ENCODE data around the gene MMRN1.

MMRN1 gene

DNA sequence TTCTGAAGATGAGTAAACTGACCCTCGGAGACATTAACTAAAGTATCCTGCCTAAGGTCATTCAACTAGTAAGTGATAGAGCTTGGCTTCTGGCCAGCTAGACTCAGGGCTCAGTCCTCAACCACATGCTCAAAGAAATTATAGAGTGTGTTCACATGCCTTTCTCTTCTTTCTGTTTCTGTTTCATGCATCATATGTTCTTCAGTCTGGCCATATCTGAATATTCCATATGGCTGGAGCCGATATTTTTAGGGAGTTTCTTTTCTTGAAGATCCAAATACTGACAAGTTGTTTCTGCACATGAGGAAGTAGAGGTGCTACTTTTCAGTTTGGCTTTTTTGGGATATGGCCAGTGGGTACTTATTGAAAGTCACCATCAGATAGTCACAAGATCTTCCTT, 44.9 kb downstream of the MMRN1 start:
- Histone ChIP-seq H2AK5ac (ENCODE audit: low read length) (no peak overlapping the region), H3K79me2 (ENCODE audit: control insufficient read depth, insufficient read depth, low read length, poor library complexity) (no peaks in the 10 kb centered on the region), H2AFZ (ENCODE audit: insufficient read depth, low read length, poor library complexity) (no peak overlapping the region), H3K79me1 (ENCODE audit: low read length) (no peaks in the 10 kb centered on the region), H2BK12ac (ENCODE audit: low read length) (no peak overlapping the region), H4K8ac (ENCODE audit: low read depth, low read length) (no peak overlapping the region), H2BK120ac (ENCODE audit: insufficient read depth, low read length, poor library complexity) (no peak overlapping the region), H3K4me1 (ENCODE audit: control insufficient read depth in 1 of 2, insufficient read depth in 2 of 2, low read length in 2 of 2) (no peaks in the 10 kb centered on the region), H4K91ac (ENCODE audit: low read depth, low read length) (no peak overlapping the region), H3K4me2 (ENCODE audit: low read length) (no peak overlapping the region), H3K4ac (ENCODE audit: low read depth, low read length) (no peak overlapping the region), H3K23ac (ENCODE audit: low read length) (no peak overlapping the region), H3K27me3 (ENCODE audit: insufficient read depth, low read length) (no peaks in the 10 kb centered on the region), H3K36me3 (ENCODE audit: control insufficient read depth in 1 of 2, insufficient read depth in 2 of 2, low read length in 2 of 2) (no peaks in the 10 kb centered on the region), H4K12ac (ENCODE audit: low read depth, low read length) (no peak overlapping the region), H3K9ac (ENCODE audit: low read length) (no peak overlapping the region), H2BK5ac (ENCODE audit: low read depth, low read length, poor library complexity) (no peak overlapping the region), H3K14ac (ENCODE audit: low read length) (no peak overlapping the region), H3K4me3 (ENCODE audit: low read depth, low read length) (no peak overlapping the region), H3K9me3 (ENCODE audit: insufficient read depth, low read depth, low read length) (no peaks in the 10 kb centered on the region), H3K18ac (ENCODE audit: low read length) (no peak overlapping the region), H3K27ac (ENCODE audit: low read depth, low read length) (no peak overlapping the region)
- no CpG with 5 or more reads among the region's 2 CpGs for WGBS (ENCODE audit: extremely low coverage, insufficient coverage, insufficient read length)
- no peak for DNase-seq

DNA sequence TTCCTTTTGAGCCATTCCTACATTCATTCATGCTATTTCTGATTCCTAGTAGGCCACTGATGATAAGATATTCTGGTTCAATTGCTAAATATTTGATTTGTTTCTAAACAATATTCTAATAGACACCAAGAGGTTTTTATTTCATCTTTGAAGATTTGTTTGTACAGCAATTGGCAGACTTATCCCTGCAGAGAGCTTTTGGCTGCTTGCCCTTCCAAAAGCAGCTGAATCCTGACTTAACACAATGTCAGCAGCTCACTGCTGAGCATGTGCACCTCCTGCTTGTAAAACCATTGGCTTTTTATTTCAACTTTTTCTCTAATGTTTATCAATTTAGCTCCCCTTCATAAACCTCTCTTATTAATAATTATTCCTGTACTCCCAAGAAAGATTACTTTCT, 45.3 kb downstream of the MMRN1 start:
- Histone ChIP-seq H3K18ac (ENCODE audit: low read length) (no peak overlapping the region), H3K4me2 (ENCODE audit: low read length) (no peak overlapping the region), H3K79me2 (ENCODE audit: control insufficient read depth, insufficient read depth, low read length, poor library complexity) (no peaks in the 10 kb centered on the region), H2AK5ac (ENCODE audit: low read length) (no peak overlapping the region), H2BK120ac (ENCODE audit: insufficient read depth, low read length, poor library complexity) (no peak overlapping the region), H3K4me3 (ENCODE audit: low read depth, low read length) (no peak overlapping the region), H3K4ac (ENCODE audit: low read depth, low read length) (no peak overlapping the region), H2BK5ac (ENCODE audit: low read depth, low read length, poor library complexity) (no peak overlapping the region), H3K27ac (ENCODE audit: low read depth, low read length) (no peak overlapping the region), H4K12ac (ENCODE audit: low read depth, low read length) (no peak overlapping the region), H2AFZ (ENCODE audit: insufficient read depth, low read length, poor library complexity) (no peak overlapping the region), H4K8ac (ENCODE audit: low read depth, low read length) (no peak overlapping the region), H3K36me3 (ENCODE audit: control insufficient read depth in 1 of 2, insufficient read depth in 2 of 2, low read length in 2 of 2) (no peaks in the 10 kb centered on the region), H3K27me3 (ENCODE audit: insufficient read depth, low read length) (no peaks in the 10 kb centered on the region), H3K4me1 (ENCODE audit: control insufficient read depth in 1 of 2, insufficient read depth in 2 of 2, low read length in 2 of 2) (no peaks in the 10 kb centered on the region), H4K91ac (ENCODE audit: low read depth, low read length) (no peak overlapping the region), H3K14ac (ENCODE audit: low read length) (no peak overlapping the region), H3K79me1 (ENCODE audit: low read length) (no peaks in the 10 kb centered on the region), H3K23ac (ENCODE audit: low read length) (no peak overlapping the region), H3K9ac (ENCODE audit: low read length) (no peak overlapping the region), H2BK12ac (ENCODE audit: low read length) (no peak overlapping the region), H3K9me3 (ENCODE audit: insufficient read depth, low read depth, low read length) (no peaks in the 10 kb centered on the region)
- DNase-seq = no peak

DNA sequence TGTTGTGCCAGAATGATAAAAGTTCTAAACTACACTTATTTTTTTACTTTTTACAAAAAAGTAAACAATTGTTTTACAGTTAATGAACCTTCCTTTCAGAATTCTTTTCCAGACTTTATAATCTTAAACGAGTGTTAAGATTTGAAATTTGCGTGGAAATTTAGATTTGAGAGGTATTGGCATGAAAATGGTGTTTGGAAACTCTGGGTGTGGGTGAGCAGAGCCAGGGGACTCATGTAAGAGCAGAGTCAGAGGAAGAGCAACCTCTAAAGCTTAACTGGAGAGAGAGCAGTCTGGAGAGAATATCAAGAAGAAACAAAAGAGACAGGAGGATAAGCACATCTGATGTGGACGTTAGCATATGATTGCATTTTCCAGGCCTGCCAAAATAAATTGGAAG, 48.2 kb downstream of the MMRN1 start:
- Histone ChIP-seq H2BK120ac (ENCODE audit: insufficient read depth, low read length, poor library complexity) (no peak overlapping the region), H3K4ac (ENCODE audit: low read depth, low read length) (no peak overlapping the region)
- WGBS (ENCODE audit: extremely low coverage, insufficient coverage, insufficient read length) = 100% methylated on average over 2 of the region's 3 CpGs

GRCh38 chr4:89949782-89950387, 55.2 kb downstream of the MMRN1 start:
- H3K27ac ChIP-seq (ENCODE audit: low read depth, low read length) = no peak overlapping the region
- DNase-seq = peak in 1 of 2 donors; percentile 35
- no peak overlapping the region for H2BK120ac ChIP-seq (ENCODE audit: insufficient read depth, low read length, poor library complexity)
- H2BK12ac ChIP-seq (ENCODE audit: low read length) = no peak overlapping the region
- H3K36me3 ChIP-seq (ENCODE audit: control insufficient read depth in 1 of 2, insufficient read depth in 2 of 2, low read length in 2 of 2) = no peaks in the 10 kb centered on the region
- H3K23ac ChIP-seq (ENCODE audit: low read length) = no peak overlapping the region
- H2BK5ac ChIP-seq (ENCODE audit: low read depth, low read length, poor library complexity) = no peak overlapping the region
- no peak overlapping the region for H4K8ac ChIP-seq (ENCODE audit: low read depth, low read length)
- H3K4ac ChIP-seq (ENCODE audit: low read depth, low read length) = no peak overlapping the region
- H3K27me3 ChIP-seq (ENCODE audit: insufficient read depth, low read length) = no peaks in the 10 kb centered on the region
- H2AK5ac ChIP-seq (ENCODE audit: low read length) = no peak overlapping the region
- no CpG with 5 or more reads among the region's 2 CpGs for WGBS (ENCODE audit: extremely low coverage, insufficient coverage, insufficient read length)
- no peak overlapping the region for H4K91ac ChIP-seq (ENCODE audit: low read depth, low read length)
- no peak overlapping the region for H3K14ac ChIP-seq (ENCODE audit: low read length)
- no peak overlapping the region for H3K9ac ChIP-seq (ENCODE audit: low read length)
- H3K18ac ChIP-seq (ENCODE audit: low read length) = no peak overlapping the region
- H4K12ac ChIP-seq (ENCODE audit: low read depth, low read length) = no peak overlapping the region
- H3K79me2 ChIP-seq (ENCODE audit: control insufficient read depth, insufficient read depth, low read length, poor library complexity) = no peaks in the 10 kb centered on the region
- no peak overlapping the region for H3K4me2 ChIP-seq (ENCODE audit: low read length)
- H3K4me1 ChIP-seq (ENCODE audit: control insufficient read depth in 1 of 2, insufficient read depth in 2 of 2, low read length in 2 of 2) = no peaks in the 10 kb centered on the region
- H3K9me3 ChIP-seq (ENCODE audit: insufficient read depth, low read depth, low read length) = no peaks in the 10 kb centered on the region
- H3K4me3 ChIP-seq (ENCODE audit: low read depth, low read length) = no peak overlapping the region
- H2AFZ ChIP-seq (ENCODE audit: insufficient read depth, low read length, poor library complexity) = no peak overlapping the region
- H3K79me1 ChIP-seq (ENCODE audit: low read length) = no peaks in the 10 kb centered on the region

More for the DNA sequence above, 48.2 kb downstream of the MMRN1 start:
- no peaks in the 10 kb centered on the region for H3K4me1 ChIP-seq (ENCODE audit: control insufficient read depth in 1 of 2, insufficient read depth in 2 of 2, low read length in 2 of 2)
- DNase-seq = no peak
- no peak overlapping the region for H4K12ac ChIP-seq (ENCODE audit: low read depth, low read length)
- no peak overlapping the region for H2AFZ ChIP-seq (ENCODE audit: insufficient read depth, low read length, poor library complexity)
- no peaks in the 10 kb centered on the region for H3K36me3 ChIP-seq (ENCODE audit: control insufficient read depth in 1 of 2, insufficient read depth in 2 of 2, low read length in 2 of 2)
- no peaks in the 10 kb centered on the region for H3K27me3 ChIP-seq (ENCODE audit: insufficient read depth, low read length)
- H2AK5ac ChIP-seq (ENCODE audit: low read length) = no peak overlapping the region
- H2BK5ac ChIP-seq (ENCODE audit: low read depth, low read length, poor library complexity) = no peak overlapping the region
- no peak overlapping the region for H3K27ac ChIP-seq (ENCODE audit: low read depth, low read length)
- H3K9ac ChIP-seq (ENCODE audit: low read length) = no peak overlapping the region
- H3K4me3 ChIP-seq (ENCODE audit: low read depth, low read length) = no peak overlapping the region
- H2BK12ac ChIP-seq (ENCODE audit: low read length) = no peak overlapping the region
- no peaks in the 10 kb centered on the region for H3K79me2 ChIP-seq (ENCODE audit: control insufficient read depth, insufficient read depth, low read length, poor library complexity)
- H4K91ac ChIP-seq (ENCODE audit: low read depth, low read length) = no peak overlapping the region
- no peak overlapping the region for H3K14ac ChIP-seq (ENCODE audit: low read length)
- no peaks in the 10 kb centered on the region for H3K9me3 ChIP-seq (ENCODE audit: insufficient read depth, low read depth, low read length)
- H3K18ac ChIP-seq (ENCODE audit: low read length) = no peak overlapping the region
- no peak overlapping the region for H4K8ac ChIP-seq (ENCODE audit: low read depth, low read length)
- H3K23ac ChIP-seq (ENCODE audit: low read length) = no peak overlapping the region
- H3K4me2 ChIP-seq (ENCODE audit: low read length) = no peak overlapping the region
- no peaks in the 10 kb centered on the region for H3K79me1 ChIP-seq (ENCODE audit: low read length)
